Glomerular visceral epithelial cell (primary cell): ENCODE results near the gene SLIT3.

Experiments used
- DNase-seq: peaks from one replicate; pipeline ENCODE4 v3.0.0-alpha.2; 2016; ENCODE audit errors: extremely low spot score

SLIT3 gene

GRCh38 chr5:168831383-168831782, 469.6 kb downstream of the SLIT3 start:
- no peak for DNase-seq

GRCh38 chr5:168830833-168831232, 470.1 kb downstream of the SLIT3 start:
- no peak for DNase-seq

- DNase-seq, result no peak
Measured at GRCh38 chr5:168829922-168830417, 471.0 kb downstream of the SLIT3 start.

- no peak for DNase-seq
Measured at GRCh38 chr5:168829044-168829443, 471.9 kb downstream of the SLIT3 start.

GRCh38 chr5:168827636-168828035, 473.3 kb downstream of the SLIT3 start:
- no peak for DNase-seq

GRCh38 chr5:168826246-168826725, 474.7 kb downstream of the SLIT3 start:
- no peak for DNase-seq

- no peak for DNase-seq
Measured at GRCh38 chr5:168822745-168823281, 478.1 kb downstream of the SLIT3 start.

- DNase-seq, result no peak
Measured at GRCh38 chr5:168822248-168822744, 478.6 kb downstream of the SLIT3 start.

- DNase-seq, result no peak
Measured at GRCh38 chr5:168820874-168821273, 480.1 kb downstream of the SLIT3 start.

GRCh38 chr5:168819004-168819621, 481.8 kb downstream of the SLIT3 start:
- DNase-seq, result no peak

- DNase-seq, result no peak
Measured at GRCh38 chr5:168818558-168818957, 482.4 kb downstream of the SLIT3 start.

- no peak for DNase-seq
Measured at GRCh38 chr5:168817591-168817990, 483.3 kb downstream of the SLIT3 start.

- no peak for DNase-seq
Measured at GRCh38 chr5:168816661-168817060, 484.3 kb downstream of the SLIT3 start.

- DNase-seq, result no peak
Measured at GRCh38 chr5:168813184-168813968, 487.6 kb downstream of the SLIT3 start.

GRCh38 chr5:168810641-168811040, 490.3 kb downstream of the SLIT3 start:
- DNase-seq, result no peak

GRCh38 chr5:168809218-168809617, 491.7 kb downstream of the SLIT3 start:
- no peak for DNase-seq

- DNase-seq, result no peak
Measured at GRCh38 chr5:168808051-168808616, 492.8 kb downstream of the SLIT3 start.

GRCh38 chr5:168807287-168807686, 493.7 kb downstream of the SLIT3 start:
- no peak for DNase-seq

GRCh38 chr5:168803541-168803940, 497.4 kb downstream of the SLIT3 start:
- no peak for DNase-seq

- no peak for DNase-seq
Measured at GRCh38 chr5:168802337-168802736, 498.6 kb downstream of the SLIT3 start.

GRCh38 chr5:168801567-168801966, 499.4 kb downstream of the SLIT3 start:
- DNase-seq, result no peak

- DNase-seq, result no peak
Measured at GRCh38 chr5:168800701-168801100, 500.2 kb downstream of the SLIT3 start.
